Testis (tissue), 2 donors: Measurements from ENCODE around the gene KLHL3.

Experiments used
- POLR2A ChIP-seq: fragments of 450-650 bp; IDR thresholded peaks from one replicate; pipeline ENCODE4 v1.6.1; 2017; ENCODE audit warnings: antibody characterized with exemption, mild to moderate bottlenecking, moderate library complexity
- TF ChIP-seq, protein P1 (sequence below), 3 experiments: fragments of 450-650 bp in 2 of 3; fragments of 200-600 bp in 1 of 3; sonication (generic) in 1 of 3; IDR thresholded peaks; one replicate each; pipeline ENCODE4 v1.5.1; 2016 to 2019; ENCODE audit warnings: antibody characterized with exemption in 3 of 3, mild to moderate bottlenecking in 2 of 3, moderate library complexity in 1 of 3

DNA sequence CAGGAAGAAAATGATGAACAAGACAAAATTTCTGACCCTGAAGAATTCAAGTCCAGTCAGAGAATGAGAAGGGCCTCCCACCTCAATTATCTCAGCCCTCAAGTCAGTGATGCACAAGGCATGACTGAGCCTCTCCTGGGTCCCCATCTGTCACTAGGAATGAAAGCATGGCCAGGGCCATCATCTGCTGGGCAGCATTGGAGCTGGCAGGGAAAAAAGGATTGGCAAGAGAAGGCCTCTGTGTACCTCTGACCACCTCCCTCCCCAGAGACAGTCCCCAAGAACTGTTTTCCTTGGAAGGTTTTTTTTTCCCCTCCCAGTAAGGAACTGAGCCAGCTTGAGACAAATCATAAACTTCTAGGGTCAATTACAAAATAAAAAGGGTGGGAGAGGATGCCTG is 76.7 kb downstream of the KLHL3 start:
- TF ChIP-seq, protein P1, sequence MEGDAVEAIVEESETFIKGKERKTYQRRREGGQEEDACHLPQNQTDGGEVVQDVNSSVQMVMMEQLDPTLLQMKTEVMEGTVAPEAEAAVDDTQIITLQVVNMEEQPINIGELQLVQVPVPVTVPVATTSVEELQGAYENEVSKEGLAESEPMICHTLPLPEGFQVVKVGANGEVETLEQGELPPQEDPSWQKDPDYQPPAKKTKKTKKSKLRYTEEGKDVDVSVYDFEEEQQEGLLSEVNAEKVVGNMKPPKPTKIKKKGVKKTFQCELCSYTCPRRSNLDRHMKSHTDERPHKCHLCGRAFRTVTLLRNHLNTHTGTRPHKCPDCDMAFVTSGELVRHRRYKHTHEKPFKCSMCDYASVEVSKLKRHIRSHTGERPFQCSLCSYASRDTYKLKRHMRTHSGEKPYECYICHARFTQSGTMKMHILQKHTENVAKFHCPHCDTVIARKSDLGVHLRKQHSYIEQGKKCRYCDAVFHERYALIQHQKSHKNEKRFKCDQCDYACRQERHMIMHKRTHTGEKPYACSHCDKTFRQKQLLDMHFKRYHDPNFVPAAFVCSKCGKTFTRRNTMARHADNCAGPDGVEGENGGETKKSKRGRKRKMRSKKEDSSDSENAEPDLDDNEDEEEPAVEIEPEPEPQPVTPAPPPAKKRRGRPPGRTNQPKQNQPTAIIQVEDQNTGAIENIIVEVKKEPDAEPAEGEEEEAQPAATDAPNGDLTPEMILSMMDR (IDR thresholded peaks at IDR 0.05), result no peak
- TF ChIP-seq POLR2A, result no peak
